ENCODE results near the gene PRPF40B.

Gene PRPF40B

GRCh38 chr12:49684310-49684854, 61.0 kb downstream of the PRPF40B start:
- no peak overlapping the region for H3K4me2 ChIP-seq (ENCODE audit: low read length)
- H3K27ac ChIP-seq (ENCODE audit: low read depth, low read length): no peak overlapping the region
- H3K9me2 ChIP-seq (replicated peaks; ENCODE audit: control insufficient read depth, low read length): no peaks in the 10 kb centered on the region
- no peak overlapping the region for H3K4me3 ChIP-seq (ENCODE audit: low read length)
- no peaks in the 10 kb centered on the region for H3K27me3 ChIP-seq (ENCODE audit: control insufficient read depth, low read length)
- TF ChIP-seq EZH2phosphoT487 (IDR thresholded peaks at IDR 0.05; ENCODE audit: borderline replicate concordance, low read length) (no peak), CTCF (IDR thresholded peaks at IDR 0.05; ENCODE audit: low read depth, low read length, poor library complexity, severe bottlenecking) (no peak)
- H3F3A ChIP-seq (ENCODE audit: control insufficient read depth, insufficient read depth): no peaks in the 10 kb centered on the region
- peaks cover 2% of the 10 kb centered on the region; the same call in 1 of the 2 replicates for H4K20me1 ChIP-seq (ENCODE audit: control insufficient read depth, insufficient read depth, low read depth, low read length)
- no peaks in the 10 kb centered on the region for H3K36me3 ChIP-seq (ENCODE audit: control insufficient read depth, low read length)
- H3K4me1 ChIP-seq (ENCODE audit: control insufficient read depth, low read length): peaks cover 5% of the 10 kb centered on the region; the same call in 1 of the 2 replicates
- H3K79me2 ChIP-seq (ENCODE audit: control insufficient read depth, low read length): peaks cover 22% of the 10 kb centered on the region
- H3K9me3 ChIP-seq (ENCODE audit: control insufficient read depth, insufficient read depth, low read length): no peaks in the 10 kb centered on the region

- Histone ChIP-seq H3K27ac (ENCODE audit: low read depth, low read length) (no peak overlapping the region), H3K27me3 (ENCODE audit: control insufficient read depth, low read length) (no peaks in the 10 kb centered on the region), H4K20me1 (ENCODE audit: control insufficient read depth, insufficient read depth, low read depth, low read length) (peaks cover 2% of the 10 kb centered on the region; the same call in 1 of the 2 replicates), H3K4me1 (ENCODE audit: control insufficient read depth, low read length) (peaks cover 28% of the 10 kb centered on the region), H3K9me3 (ENCODE audit: control insufficient read depth, insufficient read depth, low read length) (no peaks in the 10 kb centered on the region), H3K4me2 (ENCODE audit: low read length) (no peak overlapping the region), H3K9me2 (replicated peaks; ENCODE audit: control insufficient read depth, low read length) (no peaks in the 10 kb centered on the region), H3F3A (ENCODE audit: control insufficient read depth, insufficient read depth) (peaks cover 6% of the 10 kb centered on the region), H3K79me2 (ENCODE audit: control insufficient read depth, low read length) (peaks cover 19% of the 10 kb centered on the region), H3K36me3 (ENCODE audit: control insufficient read depth, low read length) (no peaks in the 10 kb centered on the region), H3K4me3 (ENCODE audit: low read length) (no peak overlapping the region)
- no peak for TF ChIP-seq EZH2phosphoT487 (IDR thresholded peaks at IDR 0.05; ENCODE audit: borderline replicate concordance, low read length)
- peak; percentile 9 for TF ChIP-seq CTCF (IDR thresholded peaks at IDR 0.05; ENCODE audit: low read depth, low read length, poor library complexity, severe bottlenecking)
Measured at GRCh38 chr12:49687941-49688340, 64.6 kb downstream of the PRPF40B start.

- peaks cover 9% of the 10 kb centered on the region for H3K79me2 ChIP-seq (ENCODE audit: control insufficient read depth, low read length)
Measured at GRCh38 chr12:49689237-49689636, 65.9 kb downstream of the PRPF40B start.

More at GRCh38 chr12:49689237-49689636, 65.9 kb downstream of the PRPF40B start:
- Histone ChIP-seq H3K4me1 (ENCODE audit: control insufficient read depth, low read length) (peaks cover 27% of the 10 kb centered on the region), H3K9me2 (replicated peaks; ENCODE audit: control insufficient read depth, low read length) (no peaks in the 10 kb centered on the region), H3F3A (ENCODE audit: control insufficient read depth, insufficient read depth) (peaks cover 7% of the 10 kb centered on the region), H4K20me1 (ENCODE audit: control insufficient read depth, insufficient read depth, low read depth, low read length) (no peaks in the 10 kb centered on the region), H3K9me3 (ENCODE audit: control insufficient read depth, insufficient read depth, low read length) (no peaks in the 10 kb centered on the region), H3K4me3 (ENCODE audit: low read length) (no peak overlapping the region), H3K27me3 (ENCODE audit: control insufficient read depth, low read length) (no peaks in the 10 kb centered on the region), H3K27ac (ENCODE audit: low read depth, low read length) (no peak overlapping the region), H3K4me2 (ENCODE audit: low read length) (no peak overlapping the region), H3K36me3 (ENCODE audit: control insufficient read depth, low read length) (no peaks in the 10 kb centered on the region)
- no peak for TF ChIP-seq CTCF (IDR thresholded peaks at IDR 0.05; ENCODE audit: low read depth, low read length, poor library complexity, severe bottlenecking)
- no peak for TF ChIP-seq EZH2phosphoT487 (IDR thresholded peaks at IDR 0.05; ENCODE audit: borderline replicate concordance, low read length)
